Astrocyte (in vitro differentiated cells and primary cell): ENCODE results near the gene ANKRD11.
"Not testable (repeated sequence)": the region's sequence is repeated elsewhere in the genome, so short reads cannot be mapped to it uniquely, and the experiment has no call there.

ENCODE experiments used
- CTCF ChIP-seq: IDR thresholded peaks from 2 replicates; pipeline ENCODE4 v1.5.1; 2011; ENCODE audit warnings: low read depth, mild to moderate bottlenecking, inconsistent platforms, low read length, moderate library complexity; ENCODE audit not compliant: insufficient read depth
- EZH2 ChIP-seq: IDR thresholded peaks from 2 replicates; pipeline ENCODE4 v1.6.1; 2012; ENCODE audit warnings: mild to moderate bottlenecking, low read length, inconsistent platforms; ENCODE audit not compliant: insufficient read depth

- not testable (repeated sequence) for TF ChIP-seq CTCF, EZH2
Measured at GRCh38 chr16:89306457-89307420, 183.6 kb downstream of the ANKRD11 start.
